Measurements from ENCODE around the gene NAV2.
"Not testable (repeated sequence)": the region's sequence is repeated elsewhere in the genome, so short reads cannot be mapped to it uniquely, and the experiment has no call there.

The NAV2 gene

GRCh38 chr11:19910931-19911330, 198.3 kb downstream of the NAV2 start:
- no peak for DNase-seq

GRCh38 chr11:19912115-19912957, 199.7 kb downstream of the NAV2 start:
- DNase-seq, result no peak

GRCh38 chr11:19912958-19913892, 200.6 kb downstream of the NAV2 start:
- DNase-seq, result no peak

- no peak for DNase-seq
Measured at GRCh38 chr11:19913893-19914249, 201.2 kb downstream of the NAV2 start.

GRCh38 chr11:19915808-19916207, 203.2 kb downstream of the NAV2 start:
- no peak for DNase-seq

- DNase-seq, result no peak
Measured at GRCh38 chr11:19917069-19917468, 204.4 kb downstream of the NAV2 start.

- DNase-seq, result no peak
Measured at GRCh38 chr11:19918302-19919049, 205.8 kb downstream of the NAV2 start.

GRCh38 chr11:19919050-19919561, 206.5 kb downstream of the NAV2 start:
- no peak for DNase-seq

- DNase-seq, result no peak
Measured at GRCh38 chr11:19920982-19921381, 208.3 kb downstream of the NAV2 start.

- no peak for DNase-seq
Measured at GRCh38 chr11:19921976-19922688, 209.5 kb downstream of the NAV2 start.

GRCh38 chr11:19922689-19923035, 210.0 kb downstream of the NAV2 start:
- DNase-seq, result no peak

GRCh38 chr11:19923626-19924025, 211.0 kb downstream of the NAV2 start:
- DNase-seq, result no peak

- DNase-seq, result no peak
Measured at GRCh38 chr11:19924311-19924710, 211.7 kb downstream of the NAV2 start.

GRCh38 chr11:19924716-19925115, 212.1 kb downstream of the NAV2 start:
- DNase-seq, result no peak

GRCh38 chr11:19927403-19927802, 214.8 kb downstream of the NAV2 start:
- not testable (repeated sequence) for DNase-seq

- no peak for DNase-seq
Measured at GRCh38 chr11:19929147-19929546, 216.5 kb downstream of the NAV2 start.

- DNase-seq, result no peak
Measured at GRCh38 chr11:19929655-19930054, 217.0 kb downstream of the NAV2 start.

- no peak for DNase-seq
Measured at GRCh38 chr11:19931141-19931770, 218.6 kb downstream of the NAV2 start.

- DNase-seq, result no peak
Measured at GRCh38 chr11:19931771-19932369, 219.2 kb downstream of the NAV2 start.

- DNase-seq, result no peak
Measured at GRCh38 chr11:19933132-19933735, 220.6 kb downstream of the NAV2 start.
